H9 (cell line): ENCODE measurements around the gene C1QTNF6. TPM values are rescaled to one million over a fixed set of nuclear protein-coding genes. Genes with fewer than 3 reads are reported as not detected.

Experiments
- DNase-seq: peaks from one replicate; pipeline ENCODE4 v3.0.0-alpha.2; 2017
- H2AFZ ChIP-seq: one replicate; pipeline ENCODE4 v1.6.1; 2013; ENCODE audit warnings: mild to moderate bottlenecking, low read length, control low read depth, moderate library complexity
- H2AK5ac ChIP-seq: 2 replicates; pipeline ENCODE4 v1.6.1; 2013; ENCODE audit warnings: low read length, control low read depth, mixed read lengths; ENCODE audit not compliant: insufficient read length
- H2BK120ac ChIP-seq: one replicate; pipeline ENCODE4 v1.6.1; 2013; ENCODE audit warnings: low read depth, mild to moderate bottlenecking, low read length, control low read depth, inconsistent platforms; ENCODE audit not compliant: poor library complexity, severe bottlenecking
- H2BK12ac ChIP-seq: 2 replicates; pipeline ENCODE4 v1.6.1; 2013; ENCODE audit warnings: low read length, control low read depth, mixed read lengths, low read depth; ENCODE audit not compliant: insufficient read length
- H2BK15ac ChIP-seq: 2 replicates; pipeline ENCODE4 v1.6.1; 2013; ENCODE audit warnings: low read depth, low read length, control low read depth
- H2BK20ac ChIP-seq: one replicate; pipeline ENCODE4 v1.6.1; 2013; ENCODE audit warnings: low read depth, mild to moderate bottlenecking, low read length, control low read depth, inconsistent platforms; ENCODE audit not compliant: poor library complexity, severe bottlenecking
- H2BK5ac ChIP-seq: 2 replicates; pipeline ENCODE4 v1.6.1; 2013; ENCODE audit warnings: low read length, control low read depth, mixed read lengths; ENCODE audit not compliant: insufficient read length
- H3K14ac ChIP-seq: 2 replicates; pipeline ENCODE4 v1.6.1; 2013; ENCODE audit warnings: low read length, control low read depth; ENCODE audit not compliant: insufficient read depth
- H3K18ac ChIP-seq: 2 replicates; pipeline ENCODE4 v1.6.1; 2013; ENCODE audit warnings: low read depth, mild to moderate bottlenecking, mixed read lengths, low read length, control low read depth; ENCODE audit not compliant: insufficient read length
- H3K23ac ChIP-seq: 2 replicates; pipeline ENCODE4 v1.6.1; 2013; ENCODE audit warnings: low read length, control low read depth, mixed read lengths, low read depth; ENCODE audit not compliant: insufficient read length
- H3K23me2 ChIP-seq: 2 replicates; pipeline ENCODE4 v1.6.1; 2013; ENCODE audit warnings: low read depth, mild to moderate bottlenecking, mixed read lengths, low read length, control low read depth; ENCODE audit not compliant: insufficient read length, poor library complexity, severe bottlenecking
- H3K27ac ChIP-seq: 2 replicates; pipeline ENCODE4 v1.5.1; 2013; ENCODE audit warnings: low read length, control low read depth, mixed read lengths, low read depth; ENCODE audit not compliant: insufficient read length
- H3K27me3 ChIP-seq: 2 replicates; pipeline ENCODE4 v1.6.1; 2013; ENCODE audit warnings: low read length, control low read depth, inconsistent platforms; ENCODE audit not compliant: insufficient read depth
- H3K4ac ChIP-seq: 2 replicates; pipeline ENCODE4 v1.6.1; 2013; ENCODE audit warnings: low read depth, mild to moderate bottlenecking, control low read depth, inconsistent platforms, low read length, moderate library complexity
- H3K4me1 ChIP-seq: 2 replicates; pipeline ENCODE4 v1.6.1; 2013; ENCODE audit warnings: low read length, control low read depth, inconsistent platforms; ENCODE audit not compliant: insufficient read depth
- H3K4me2 ChIP-seq: 2 replicates; pipeline ENCODE4 v1.6.1; 2013; ENCODE audit warnings: low read length, control low read depth, mixed read lengths; ENCODE audit not compliant: insufficient read length, insufficient read depth
- H3K56ac ChIP-seq: 2 replicates; pipeline ENCODE4 v1.6.1; 2013; ENCODE audit warnings: low read depth, mild to moderate bottlenecking, mixed read lengths, low read length, control low read depth; ENCODE audit not compliant: insufficient read length
- H3K79me1 ChIP-seq: 2 replicates; pipeline ENCODE4 v1.6.1; 2013; ENCODE audit warnings: low read depth, mild to moderate bottlenecking, moderate library complexity, low read length, control low read depth, inconsistent platforms; ENCODE audit not compliant: insufficient read depth, poor library complexity, severe bottlenecking
- H3K79me2 ChIP-seq: 2 replicates; pipeline ENCODE4 v1.6.1; 2013; ENCODE audit warnings: low read length, control low read depth, inconsistent platforms; ENCODE audit not compliant: insufficient read depth
- H3K9ac ChIP-seq: 2 replicates; pipeline ENCODE4 v1.6.1; 2013; ENCODE audit warnings: low read length, control low read depth, mixed read lengths; ENCODE audit not compliant: insufficient read length; ENCODE audit errors: extremely low read depth
- H3K9me3 ChIP-seq: one replicate; pipeline ENCODE4 v1.6.1; 2013; ENCODE audit warnings: low read depth, low read length, inconsistent platforms; ENCODE audit not compliant: control insufficient read depth
- H3T11ph ChIP-seq: one replicate; pipeline ENCODE4 v1.6.1; 2013; ENCODE audit warnings: mild to moderate bottlenecking, low read length, control low read depth, inconsistent platforms
- H4K20me1 ChIP-seq: one replicate; pipeline ENCODE4 v1.6.1; 2013; ENCODE audit not compliant: control insufficient read depth, insufficient read length, insufficient read depth
- H4K5ac ChIP-seq: 2 replicates; pipeline ENCODE4 v1.6.1; 2013; ENCODE audit warnings: low read depth, mild to moderate bottlenecking, mixed read lengths, low read length, control low read depth; ENCODE audit not compliant: insufficient read length
- H4K8ac ChIP-seq: replicated peaks from 2 replicates; pipeline ENCODE4 v1.6.1; 2013; ENCODE audit warnings: low read length, control low read depth, mixed read lengths, low read depth; ENCODE audit not compliant: insufficient read length
- H4K91ac ChIP-seq: 2 replicates; pipeline ENCODE4 v1.6.1; 2013; ENCODE audit warnings: low read depth, mild to moderate bottlenecking, moderate library complexity, mixed read lengths, low read length, control low read depth; ENCODE audit not compliant: insufficient read length
- H3K27ac Mint-ChIP-seq, 3 experiments: 2 replicates in 2 of 3; 3 replicates in 1 of 3; pipeline ENCODE4 v1.8.0; 2020 to 2021; ENCODE audit warnings: mixed read lengths in 3 of 3, mild to moderate bottlenecking in 1 of 3, moderate library complexity in 1 of 3
- H3K27me3 Mint-ChIP-seq: 2 replicates; pipeline ENCODE4 v1.8.0; 2021; ENCODE audit warnings: low read depth, mild to moderate bottlenecking, moderate library complexity, mixed read lengths
- H3K36me3 Mint-ChIP-seq, 3 experiments: 2 replicates in 2 of 3; 3 replicates in 1 of 3; pipeline ENCODE4 v1.8.0; 2020 to 2021; ENCODE audit warnings: low read depth in 3 of 3, mixed read lengths in 3 of 3; ENCODE audit not compliant: insufficient read depth in 1 of 3
- H3K4me1 Mint-ChIP-seq, 2 experiments: 2 replicates each; pipeline ENCODE4 v1.8.0; 2020; ENCODE audit warnings: mixed read lengths in 2 of 2
- H3K4me3 Mint-ChIP-seq, 2 experiments: 2 replicates in 1 of 2; 3 replicates in 1 of 2; pipeline ENCODE4 v1.8.0; 2020 to 2021; ENCODE audit warnings: mild to moderate bottlenecking in 2 of 2, mixed read lengths in 2 of 2, moderate library complexity in 1 of 2
- H3K9me3 Mint-ChIP-seq, 2 experiments: 2 replicates in 1 of 2; 3 replicates in 1 of 2; pipeline ENCODE4 v1.8.0; 2020; ENCODE audit warnings: mild to moderate bottlenecking in 2 of 2, mixed read lengths in 2 of 2, moderate library complexity in 1 of 2
- CTCF ChIP-seq: fragments of 200-600 bp; sonication (generic); conservative IDR thresholded peaks from 3 replicates; pipeline ENCODE4 v1.8.0; 2021; ENCODE audit warnings: antibody characterized with exemption, mild to moderate bottlenecking
- WGBS: extraction: QIAGEN DNeasy Blood & Tissue Kit; methylation state at CpG from one replicate; pipeline ENCODE4 v1.1.7; 2013; ENCODE audit warnings: missing lambda C conversion rate, low lambda C conversion rate, mixed read lengths; ENCODE audit not compliant: insufficient read length; ENCODE audit errors: extremely low coverage; 5-methylcytosine and 5-hydroxymethylcytosine counted together
- total RNA-seq: library from RNA; stranded (reverse); gene quantifications from 2 replicates; pipeline ENCODE4 v1.2.1, GENCODE V29; 2021

Gene C1QTNF6
- total RNA-seq, 1 experiment from 2014 or later, result 5.0 TPM

DNA sequence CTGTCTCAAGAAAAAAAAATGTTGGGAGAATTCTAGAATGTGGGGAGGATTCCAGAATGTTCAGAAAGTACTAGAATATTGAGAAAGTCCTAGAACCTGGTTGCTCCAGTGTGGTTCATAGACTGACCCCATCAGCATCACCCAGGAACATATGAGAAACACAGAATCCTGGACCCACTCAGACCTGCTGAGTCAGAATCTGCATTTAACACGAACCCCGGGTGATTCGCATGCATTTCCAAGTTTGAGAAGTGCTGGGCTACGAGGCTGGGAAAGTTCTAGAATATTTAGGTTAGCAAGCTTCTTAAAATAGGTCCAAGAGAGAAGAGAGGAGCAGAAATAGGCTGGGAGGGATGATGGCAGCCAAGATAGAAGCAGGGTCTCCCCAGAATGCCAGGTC is 6.4 kb downstream of the C1QTNF6 start:
- Histone ChIP-seq H4K91ac (no peak overlapping the region), H3K23ac (no peak overlapping the region), H4K8ac (no peak overlapping the region), H3K27me3 (no peaks in the 10 kb centered on the region), H4K20me1 (no peaks in the 10 kb centered on the region), H3K56ac (no peak overlapping the region), H3K27ac (no peak overlapping the region), H3K18ac (no peak overlapping the region), H2BK15ac (no peak overlapping the region), H3K79me1 (no peaks in the 10 kb centered on the region), H2BK12ac (no peak overlapping the region), H2AK5ac (no peak overlapping the region), H3K4me1 (peaks cover 2% of the 10 kb centered on the region; the same call in 1 of the 2 replicates), H3K4me2 (no peak overlapping the region), H2BK20ac (no peak overlapping the region), H4K5ac (no peak overlapping the region), H3K79me2 (no peaks in the 10 kb centered on the region), H2AFZ (no peak overlapping the region), H3K14ac (no peak overlapping the region), H2BK120ac (no peak overlapping the region), H3T11ph (no peak overlapping the region), H3K9ac (no peak overlapping the region), H3K23me2 (no peaks in the 10 kb centered on the region), H3K4ac (no peak overlapping the region), H3K9me3 (no peaks in the 10 kb centered on the region), H2BK5ac (no peak overlapping the region)
- WGBS, result no CpG with 5 or more reads among the region's 4 CpGs
- no peak for TF ChIP-seq CTCF
- Mint-ChIP-seq H3K36me3 (no peaks in the 10 kb centered on the region; a peak in 1 of 7 replicates), H3K4me1 (peaks cover 17 to 38% of the 10 kb centered on the region in 2 experiments), H3K9me3 (no peaks in the 10 kb centered on the region), H3K27ac (no peak overlapping the region), H3K27me3 (peaks cover 10% of the 10 kb centered on the region), H3K4me3 (no peak overlapping the region)
- DNase-seq, result no peak
